A673 (cell line): ENCODE measurements around the gene CD74.

Experiments
- EZH2 ChIP-seq: fragments of 200-600 bp; sonication (generic); IDR thresholded peaks from 2 replicates; pipeline ENCODE4 v1.6.1; 2017; ENCODE audit warnings: borderline replicate concordance, low read depth, mild to moderate bottlenecking, mixed read lengths, antibody characterized with exemption, low read length; ENCODE audit not compliant: poor library complexity, severe bottlenecking
- TF ChIP-seq, protein P1 (sequence below): fragments of 300-800, 200-600 bp; sonication (generic); conservative IDR thresholded peaks from 2 replicates; pipeline ENCODE4 v1.5.1; 2017; ENCODE audit warnings: low read depth, mild to moderate bottlenecking, antibody characterized with exemption, low read length, moderate library complexity, mixed read lengths

DNA sequence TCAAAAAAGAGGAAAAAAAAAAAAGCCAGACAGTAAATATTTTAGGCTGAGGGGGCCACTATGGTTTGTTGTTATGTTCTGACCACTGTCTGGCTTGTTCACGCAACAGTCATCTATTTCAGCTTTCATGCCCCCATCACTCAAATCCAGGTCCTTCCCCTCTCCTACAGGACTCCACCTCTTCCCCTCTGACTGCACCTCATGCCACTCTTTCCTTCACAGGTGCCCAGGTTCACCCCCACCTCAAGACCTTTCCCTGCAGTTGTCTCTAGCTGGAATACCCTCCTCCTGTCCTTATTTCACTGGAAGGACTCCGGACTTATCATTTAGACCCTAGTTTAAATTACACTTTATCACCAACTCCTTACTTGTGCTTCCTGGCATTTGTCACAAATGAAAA, 33.4 kb upstream of the CD74 start:
- TF ChIP-seq, protein P1, sequence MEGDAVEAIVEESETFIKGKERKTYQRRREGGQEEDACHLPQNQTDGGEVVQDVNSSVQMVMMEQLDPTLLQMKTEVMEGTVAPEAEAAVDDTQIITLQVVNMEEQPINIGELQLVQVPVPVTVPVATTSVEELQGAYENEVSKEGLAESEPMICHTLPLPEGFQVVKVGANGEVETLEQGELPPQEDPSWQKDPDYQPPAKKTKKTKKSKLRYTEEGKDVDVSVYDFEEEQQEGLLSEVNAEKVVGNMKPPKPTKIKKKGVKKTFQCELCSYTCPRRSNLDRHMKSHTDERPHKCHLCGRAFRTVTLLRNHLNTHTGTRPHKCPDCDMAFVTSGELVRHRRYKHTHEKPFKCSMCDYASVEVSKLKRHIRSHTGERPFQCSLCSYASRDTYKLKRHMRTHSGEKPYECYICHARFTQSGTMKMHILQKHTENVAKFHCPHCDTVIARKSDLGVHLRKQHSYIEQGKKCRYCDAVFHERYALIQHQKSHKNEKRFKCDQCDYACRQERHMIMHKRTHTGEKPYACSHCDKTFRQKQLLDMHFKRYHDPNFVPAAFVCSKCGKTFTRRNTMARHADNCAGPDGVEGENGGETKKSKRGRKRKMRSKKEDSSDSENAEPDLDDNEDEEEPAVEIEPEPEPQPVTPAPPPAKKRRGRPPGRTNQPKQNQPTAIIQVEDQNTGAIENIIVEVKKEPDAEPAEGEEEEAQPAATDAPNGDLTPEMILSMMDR = no peak
- no peak for TF ChIP-seq EZH2
